HCT116 (cell line): ENCODE data around the gene RBM14. TPM values are rescaled to one million over a fixed set of nuclear protein-coding genes. Genes with fewer than 3 reads are reported as not detected.

ENCODE experiments used
- ATAC-seq: fragments of 200-7000 bp; cut with Tn5 transposase; 2 replicates; pipeline ENCODE4 v1.9.1; 2020; ENCODE audit warnings: mild to moderate bottlenecking, moderate library complexity
- Bru-seq: library from RNA; stranded (reverse); fragments of 400-500 nt; gene quantifications from one replicate; lab custom pipeline; 2021; lab: Mats Ljungman, UMichigan
- BruChase-seq, 2 experiments: library from RNA; stranded (reverse); fragments of 400-500 nt; gene quantifications; one replicate each; lab custom pipeline; 2021; lab: Mats Ljungman, UMichigan
- BruUV-seq: library from RNA; stranded (reverse); fragments of 400-500 nt; replicated peaks from 2 replicates; lab custom pipeline; 2021; lab: Mats Ljungman, UMichigan
- CTCF ChIA-PET: fragments of 300-600 bp; sonication (Branson Sonifier 250); formaldehyde crosslinking; loops from one replicate; lab custom pipeline; 2021; ENCODE audit warnings: antibody characterized with exemption; lab: Charles Lee
- POLR2A ChIA-PET: fragments of 300-600, 350-600 bp; sonication (Branson Sonifier 250); formaldehyde crosslinking; loops from one replicate; lab custom pipeline; 2021; ENCODE audit warnings: antibody characterized with exemption; lab: Charles Lee
- RAD21 ChIA-PET, 2 experiments: fragments of 300-600 bp; sonication (Branson Sonifier 250); formaldehyde crosslinking; loops; one replicate each; lab custom pipeline; 2023; ENCODE audit warnings: low total read pairs in 2 of 2; ENCODE audit not compliant: uncharacterized antibody in 2 of 2, unreplicated experiment in 2 of 2, low non-redundant PET in 1 of 2; lab: Charles Lee
- DNase-seq: peaks from one replicate; pipeline ENCODE4 v3.0.0-alpha.2; 2010; ENCODE audit warnings: low read depth, low spot score
- H2AFZ ChIP-seq: fragments of 200-600 bp; shearing (Covaris generic), sonication (generic); 2 replicates; pipeline ENCODE4 v1.6.1; 2017; ENCODE audit warnings: low read depth, mixed run types, mixed read lengths, antibody characterized with exemption, low read length; ENCODE audit not compliant: poor library complexity, severe bottlenecking
- H3K27ac ChIP-seq: 2 replicates; pipeline ENCODE4 v1.5.1; 2012; ENCODE audit warnings: low read depth, low read length
- H3K27me3 ChIP-seq: fragments of 200-600 bp; sonication (generic); 2 replicates; pipeline ENCODE4 v1.6.1; 2016; ENCODE audit warnings: mixed run types, low read length, mixed read lengths; ENCODE audit not compliant: insufficient read depth
- H3K36me3 ChIP-seq, 2 experiments: fragments of 200-500 bp in 1 of 2; fragments of 200-600 bp in 1 of 2; sonication (Bioruptor generic) in 1 of 2; sonication (generic) in 1 of 2; 2 replicates each; pipeline versions ENCODE4 v1.5.1 to v1.6.1; 2014 to 2016; ENCODE audit warnings: low read length in 2 of 2, inconsistent platforms in 1 of 2, mixed read lengths in 1 of 2, mixed run types in 1 of 2; ENCODE audit not compliant: insufficient read depth in 2 of 2, control insufficient read depth in 1 of 2
- H3K4me1 ChIP-seq, 2 experiments: fragments of 200-600 bp in 1 of 2; sonication (generic) in 1 of 2; 2 replicates each; pipeline versions ENCODE4 v1.5.1 to v1.6.1; 2012 to 2017; ENCODE audit warnings: low read length in 2 of 2, inconsistent platforms in 1 of 2, mild to moderate bottlenecking in 1 of 2, mixed read lengths in 1 of 2, mixed run types in 1 of 2, moderate library complexity in 1 of 2; ENCODE audit not compliant: insufficient read depth in 2 of 2, control insufficient read depth in 1 of 2
- H3K4me2 ChIP-seq: fragments of 200-600 bp; sonication (generic); 2 replicates; pipeline ENCODE4 v1.6.1; 2017; ENCODE audit warnings: mixed run types, low read length, mixed read lengths
- H3K4me3 ChIP-seq, 2 experiments: fragments of 200-600 bp in 1 of 2; sonication (generic) in 1 of 2; replicated peaks in 1 of 2; 2 replicates each; pipeline ENCODE4 v1.5.1; 2011 to 2016; ENCODE audit warnings: low read length in 2 of 2, control low read depth in 1 of 2, low read depth in 1 of 2, mild to moderate bottlenecking in 1 of 2, mixed read lengths in 1 of 2, mixed run types in 1 of 2
- H3K79me2 ChIP-seq: fragments of 200-600 bp; sonication (generic); 2 replicates; pipeline ENCODE4 v1.6.1; 2017; ENCODE audit warnings: mild to moderate bottlenecking, mixed run types, low read length, moderate library complexity, mixed read lengths; ENCODE audit not compliant: insufficient read depth
- H3K9ac ChIP-seq: fragments of 200-600 bp; sonication (generic); 2 replicates; pipeline ENCODE4 v1.6.1; 2016; ENCODE audit warnings: low read length, mixed read lengths
- H3K9me2 ChIP-seq: fragments of 200-600 bp; sonication (generic), shearing (Covaris generic); 2 replicates; pipeline ENCODE4 v1.6.1; 2017; ENCODE audit warnings: mixed run types, mild to moderate bottlenecking, moderate library complexity; ENCODE audit not compliant: insufficient read depth
- H3K9me3 ChIP-seq, 2 experiments: fragments of 200-500 bp in 1 of 2; fragments of 200-600 bp in 1 of 2; sonication (Bioruptor generic) in 1 of 2; sonication (generic) in 1 of 2; 2 replicates each; pipeline ENCODE4 v1.6.1; 2014 to 2017; ENCODE audit warnings: low read length in 2 of 2, mixed read lengths in 2 of 2, inconsistent platforms in 1 of 2, low read depth in 1 of 2, mild to moderate bottlenecking in 1 of 2, mixed run types in 1 of 2, moderate library complexity in 1 of 2; ENCODE audit not compliant: control insufficient read depth in 1 of 2, insufficient read depth in 1 of 2
- H4K20me1 ChIP-seq: fragments of 200-600 bp; sonication (generic), shearing (Covaris generic); 2 replicates; pipeline ENCODE4 v1.6.1; 2017; ENCODE audit warnings: mixed run types, mild to moderate bottlenecking, moderate library complexity; ENCODE audit not compliant: insufficient read depth
- CBX3 ChIP-seq: IDR thresholded peaks from 2 replicates; pipeline ENCODE4 v1.6.1; 2012; ENCODE audit warnings: low read depth
- EGR1 ChIP-seq: IDR thresholded peaks from 2 replicates; pipeline ENCODE4 v1.6.1; 2012; ENCODE audit warnings: low read depth
- JUND ChIP-seq: IDR thresholded peaks from 2 replicates; pipeline ENCODE4 v1.6.1; 2012
- POLR2A ChIP-seq: IDR thresholded peaks from 2 replicates; pipeline ENCODE4 v1.7.0; 2011; ENCODE audit warnings: borderline replicate concordance; ENCODE audit not compliant: insufficient read depth, insufficient read length; ENCODE audit errors: extremely low read depth
- POLR2AphosphoS5 ChIP-seq: IDR thresholded peaks from 2 replicates; pipeline ENCODE4 v1.6.1; 2011; ENCODE audit warnings: mild to moderate bottlenecking, low read depth, low read length, moderate library complexity
- SIN3A ChIP-seq: IDR thresholded peaks from 2 replicates; pipeline ENCODE4 v1.6.1; 2012; ENCODE audit warnings: low read depth
- SP1 ChIP-seq: IDR thresholded peaks from 2 replicates; pipeline ENCODE4 v1.6.1; 2012; ENCODE audit warnings: low read depth
- SRF ChIP-seq: IDR thresholded peaks from 2 replicates; pipeline ENCODE4 v1.6.1; 2012; ENCODE audit warnings: low read depth
- YY1 ChIP-seq: IDR thresholded peaks from 2 replicates; pipeline ENCODE4 v1.6.1; 2011; ENCODE audit warnings: low read length, low read depth, moderate library complexity, mild to moderate bottlenecking; ENCODE audit not compliant: insufficient replicate concordance; ENCODE audit errors: extremely low read depth
- ZFX ChIP-seq: fragments of 450-650 bp; IDR thresholded peaks from 2 replicates; pipeline ENCODE4 v1.6.1; 2017
- intact Hi-C: fragments of 100-400 bp; cut with micrococcal nuclease; formaldehyde crosslinking; loops from 2 replicates; pipeline ENCODE4 v1.10.0; 2022
- long read RNA-seq: library from polyadenylated mRNA; unstranded; transcript quantifications from one replicate; pipeline ENCODE4 v2.0.0, GENCODE V29; 2021; ENCODE audit not compliant: unreplicated experiment
- polyA plus RNA-seq: library from polyadenylated mRNA; unstranded; fragments of >200 nt; gene quantifications from 2 replicates; pipeline ENCODE4 v1.2.1, GENCODE V29; 2012; ENCODE audit warnings: missing spikeins
- total RNA-seq: library from RNA; stranded (reverse); gene quantifications from one replicate; pipeline ENCODE4 v1.2.1, GENCODE V29; 2021; ENCODE audit not compliant: unreplicated experiment
- TF ChIP-seq, protein P1 (sequence below): IDR thresholded peaks from 2 replicates; pipeline ENCODE4 v1.6.1; 2011; ENCODE audit warnings: mild to moderate bottlenecking, low read length, moderate library complexity; ENCODE audit not compliant: insufficient replicate concordance; ENCODE audit errors: extremely low read depth
- TF ChIP-seq, protein P2 (sequence below): IDR thresholded peaks from 2 replicates; pipeline ENCODE4 v1.6.1; 2012

Gene RBM14, protein sequence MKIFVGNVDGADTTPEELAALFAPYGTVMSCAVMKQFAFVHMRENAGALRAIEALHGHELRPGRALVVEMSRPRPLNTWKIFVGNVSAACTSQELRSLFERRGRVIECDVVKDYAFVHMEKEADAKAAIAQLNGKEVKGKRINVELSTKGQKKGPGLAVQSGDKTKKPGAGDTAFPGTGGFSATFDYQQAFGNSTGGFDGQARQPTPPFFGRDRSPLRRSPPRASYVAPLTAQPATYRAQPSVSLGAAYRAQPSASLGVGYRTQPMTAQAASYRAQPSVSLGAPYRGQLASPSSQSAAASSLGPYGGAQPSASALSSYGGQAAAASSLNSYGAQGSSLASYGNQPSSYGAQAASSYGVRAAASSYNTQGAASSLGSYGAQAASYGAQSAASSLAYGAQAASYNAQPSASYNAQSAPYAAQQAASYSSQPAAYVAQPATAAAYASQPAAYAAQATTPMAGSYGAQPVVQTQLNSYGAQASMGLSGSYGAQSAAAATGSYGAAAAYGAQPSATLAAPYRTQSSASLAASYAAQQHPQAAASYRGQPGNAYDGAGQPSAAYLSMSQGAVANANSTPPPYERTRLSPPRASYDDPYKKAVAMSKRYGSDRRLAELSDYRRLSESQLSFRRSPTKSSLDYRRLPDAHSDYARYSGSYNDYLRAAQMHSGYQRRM
- 95.3 TPM for total RNA-seq
- polyA plus RNA-seq, result 27.4 and 31.3 TPM in 2 replicates
- percentile 97 among the genes with signal in this experiment for Bru-seq, nascent RNA
- BruChase-seq, experiment 1, labeled RNA remaining after a 6-hour chase, result percentile 98 among the genes with signal in this experiment
- percentile 99 among the genes with signal in this experiment for BruChase-seq, experiment 2, labeled RNA remaining after a 2-hour chase
- long read RNA-seq, transcript RBM14-201 (3 exons, 2,828 nt), result major isoform, 59 of 95 reads
- long read RNA-seq, partial matches to known transcripts, result 33 of 95 reads
- long read RNA-seq, other reads (novel, unspliced or antisense), result 3 of 95 reads

DNA sequence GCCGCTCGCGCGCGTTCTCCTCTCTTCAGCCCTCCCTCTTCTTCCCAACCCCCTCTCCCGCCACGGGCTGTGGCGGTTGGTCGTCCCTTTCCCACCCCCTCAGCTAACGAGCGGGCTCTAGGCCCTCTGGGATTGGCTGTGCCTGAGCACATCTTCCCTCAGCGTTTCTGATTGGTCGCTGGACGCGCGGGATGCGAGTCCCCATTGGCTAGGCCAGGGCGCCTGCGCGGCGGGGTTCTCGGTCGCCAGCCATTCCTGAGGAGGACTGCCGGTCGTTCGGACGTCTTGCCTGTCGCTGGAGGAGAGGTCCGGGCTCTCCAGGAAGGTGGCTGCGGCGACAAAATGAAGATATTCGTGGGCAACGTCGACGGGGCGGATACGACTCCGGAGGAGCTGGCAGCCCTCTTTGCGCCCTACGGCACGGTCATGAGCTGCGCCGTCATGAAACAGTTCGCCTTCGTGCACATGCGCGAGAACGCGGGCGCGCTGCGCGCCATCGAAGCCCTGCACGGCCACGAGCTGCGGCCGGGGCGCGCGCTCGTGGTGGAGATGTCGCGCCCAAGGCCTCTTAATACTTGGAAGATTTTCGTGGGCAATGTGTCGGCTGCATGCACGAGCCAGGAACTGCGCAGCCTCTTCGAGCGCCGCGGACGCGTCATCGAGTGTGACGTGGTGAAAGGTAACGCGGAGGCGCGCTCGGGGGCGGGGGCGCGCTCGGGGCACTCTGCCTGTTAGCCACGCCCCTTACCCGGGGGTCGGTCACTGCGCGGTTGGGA lies at the start of gene RBM14:
RBM14 (plus strand) TSS at position 252 of the 776 bp plus-strand sequence; CDS start at position 343, 91 bp downstream.
- peaks cover 8 to 45% of the 10 kb centered on the region in 2 experiments; a peak in 3 of 4 replicates for H3K4me1 ChIP-seq
- peak within 1 kb of the TSS; percentile 93 for H3K4me2 ChIP-seq
- H3K27ac ChIP-seq, result peak within 1 kb of the TSS; percentile 93
- RAD21 ChIA-PET, result no interaction called here
- H3K27me3 ChIP-seq, result no peaks in the 10 kb centered on the region
- intact Hi-C loops, result loop anchor here (1.0 kb wide), 1 partner anchor 23 kb away; no protein-coding TSS in a partner anchor
- no peak within 1 kb of the TSS for H2AFZ ChIP-seq
- H3K36me3 ChIP-seq, result peaks cover 13 to 30% of the 10 kb centered on the region in 2 experiments
- H3K9ac ChIP-seq, result peak within 1 kb of the TSS; percentile 99
- BruUV-seq, result TSS peak; percentile 44
- TF ChIP-seq SRF (no peak), POLR2AphosphoS5 (peak; percentile 95), POLR2A (peak; percentile 86), CBX3 (peak; percentile 34; the same call in 1 of the 2 replicates), ZFX (peak; percentile 88), EGR1 (peak; percentile 63; the same call in 1 of the 2 replicates), JUND (no peak), YY1 (peak; percentile 80), SP1 (peak; percentile 96), SIN3A (peak; percentile 99)
- TF ChIP-seq, protein P1, sequence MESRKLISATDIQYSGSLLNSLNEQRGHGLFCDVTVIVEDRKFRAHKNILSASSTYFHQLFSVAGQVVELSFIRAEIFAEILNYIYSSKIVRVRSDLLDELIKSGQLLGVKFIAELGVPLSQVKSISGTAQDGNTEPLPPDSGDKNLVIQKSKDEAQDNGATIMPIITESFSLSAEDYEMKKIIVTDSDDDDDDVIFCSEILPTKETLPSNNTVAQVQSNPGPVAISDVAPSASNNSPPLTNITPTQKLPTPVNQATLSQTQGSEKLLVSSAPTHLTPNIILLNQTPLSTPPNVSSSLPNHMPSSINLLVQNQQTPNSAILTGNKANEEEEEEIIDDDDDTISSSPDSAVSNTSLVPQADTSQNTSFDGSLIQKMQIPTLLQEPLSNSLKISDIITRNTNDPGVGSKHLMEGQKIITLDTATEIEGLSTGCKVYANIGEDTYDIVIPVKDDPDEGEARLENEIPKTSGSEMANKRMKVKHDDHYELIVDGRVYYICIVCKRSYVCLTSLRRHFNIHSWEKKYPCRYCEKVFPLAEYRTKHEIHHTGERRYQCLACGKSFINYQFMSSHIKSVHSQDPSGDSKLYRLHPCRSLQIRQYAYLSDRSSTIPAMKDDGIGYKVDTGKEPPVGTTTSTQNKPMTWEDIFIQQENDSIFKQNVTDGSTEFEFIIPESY, result no peak
- TF ChIP-seq, protein P2, sequence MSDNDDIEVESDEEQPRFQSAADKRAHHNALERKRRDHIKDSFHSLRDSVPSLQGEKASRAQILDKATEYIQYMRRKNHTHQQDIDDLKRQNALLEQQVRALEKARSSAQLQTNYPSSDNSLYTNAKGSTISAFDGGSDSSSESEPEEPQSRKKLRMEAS, result peak; percentile 88
- TF ChIP-seq, all 23 proteins: peak for 9
- ChIA-PET POLR2A (interaction anchor here (0.6 to 2.1 kb wide), 10 partner anchors 8 to 136 kb away, joined by 3 to 36 read pairs (median 4); partner anchors contain the start of genes DPP3, RBM4 and RBM4B), CTCF (interaction anchor here (0.6 to 1.1 kb wide), 4 partner anchors 22 to 230 kb away, joined by 3 to 4 read pairs (median 4); partner anchors contain the start of genes RBM4 and RBM4B)
- ATAC-seq, result peak; percentile 96
- peak; percentile 98 for DNase-seq
- Histone ChIP-seq H3K4me3 (peak within 1 kb of the TSS; percentile 85 to 97), H3K9me3 (no peaks in the 10 kb centered on the region), H3K9me2 (no peaks in the 10 kb centered on the region), H4K20me1 (peaks cover 40% of the 10 kb centered on the region), H3K79me2 (peaks cover 60% of the 10 kb centered on the region)
